LNCAP (cell line): Measurements from ENCODE around the gene ULK3.

Experiments
- CTCF ChIP-seq: fragments of 450-650 bp; IDR thresholded peaks from 2 replicates; pipeline ENCODE4 v1.5.1; 2017; ENCODE audit warnings: mild to moderate bottlenecking

Gene ULK3

GRCh38 chr15:74792227-74793016, 50.5 kb downstream of the ULK3 start:
- no peak for TF ChIP-seq CTCF

- TF ChIP-seq CTCF: no peak
Observed at GRCh38 chr15:74791667-74792066, 51.3 kb downstream of the ULK3 start.

- TF ChIP-seq CTCF: no peak
Observed at GRCh38 chr15:74791007-74791406, 51.9 kb downstream of the ULK3 start.

- TF ChIP-seq CTCF: no peak
Observed at GRCh38 chr15:74790080-74790916, 52.7 kb downstream of the ULK3 start.

- TF ChIP-seq CTCF: no peak
Observed at GRCh38 chr15:74789741-74790079, 53.2 kb downstream of the ULK3 start.

GRCh38 chr15:74789171-74789631, 53.8 kb downstream of the ULK3 start:
- no peak for TF ChIP-seq CTCF

GRCh38 chr15:74788683-74789151, 54.2 kb downstream of the ULK3 start:
- no peak for TF ChIP-seq CTCF
